ENCODE results near the gene STMN3. TPM values are rescaled to one million over a fixed set of nuclear protein-coding genes. Genes with fewer than 3 reads are reported as not detected.

The STMN3 gene
- total RNA-seq, 1 experiment from 2014 or later, result 42.7 TPM

DNA sequence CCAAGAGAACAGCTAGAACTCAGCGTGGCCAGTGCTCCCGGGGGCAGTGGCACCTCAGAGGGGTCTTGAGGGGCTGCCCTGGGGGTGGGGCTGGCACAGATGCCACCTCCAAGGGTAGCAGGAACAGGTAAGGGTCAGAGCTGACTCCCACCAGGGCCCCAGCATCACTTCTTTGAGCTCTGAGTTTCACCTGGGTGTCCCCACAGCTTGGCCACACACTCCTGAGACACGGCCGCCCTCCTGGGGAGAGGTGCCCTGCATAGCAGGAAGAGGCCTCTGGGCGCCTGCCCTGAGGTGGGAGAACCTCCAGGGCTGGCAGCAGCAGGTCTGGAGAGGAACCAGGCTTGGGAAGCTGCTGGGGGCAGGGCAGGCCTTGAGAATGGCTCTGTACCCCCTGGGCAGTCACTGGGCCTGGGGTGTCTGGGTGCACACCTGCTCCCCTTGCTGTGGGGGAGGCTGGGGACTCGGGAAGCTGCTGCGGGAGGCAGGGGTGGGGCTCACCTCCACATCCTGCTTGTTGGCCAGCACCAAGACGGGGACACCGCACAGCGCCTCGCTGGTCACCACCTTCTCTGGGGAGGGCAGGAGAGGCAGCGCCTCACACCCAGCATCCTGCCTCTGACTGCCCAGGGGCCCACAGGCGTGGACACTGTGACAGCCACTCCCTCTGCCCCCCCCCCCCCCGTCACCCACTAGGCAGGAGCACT is 48.3 kb upstream of the STMN3 start:
- Histone ChIP-seq H3K27ac (ENCODE audit: low read length) (peak overlapping the region; percentile 77), H3K9me3 (ENCODE audit: control insufficient read depth, insufficient read depth, low read depth, low read length) (no peaks in the 10 kb centered on the region), H3K4me3 (ENCODE audit: low read depth in 2 of 2, low read length in 2 of 2) (no peak overlapping the region), H3K27me3 (ENCODE audit: control insufficient read depth, insufficient read depth, low read length) (no peaks in the 10 kb centered on the region), H3K4me1 (ENCODE audit: control insufficient read depth, insufficient read depth, low read length) (peaks cover 69% of the 10 kb centered on the region), H3K36me3 (ENCODE audit: control insufficient read depth, insufficient read depth, low read length) (peaks cover 8% of the 10 kb centered on the region; the same call in 1 of the 2 replicates)
- intact Hi-C loops (cut with micrococcal nuclease; ENCODE audit: unreplicated experiment) (no loop called here), in situ Hi-C loops (cut with HindIII; ENCODE audit: low pct_unique_long_range_greater_than_20kb, low sequenced_read_pairs) (no loop called here)
- DNase-seq (ENCODE audit: low read depth, low spot score) (no peak), ATAC-seq (peak; percentile 19)
- BruUV-seq (replicated peaks), result no TSS peak
- TF ChIP-seq TCF7L2 (IDR thresholded peaks at IDR 0.05; ENCODE audit: low read depth, low read length), result no peak
- TF ChIP-seq, protein P1, sequence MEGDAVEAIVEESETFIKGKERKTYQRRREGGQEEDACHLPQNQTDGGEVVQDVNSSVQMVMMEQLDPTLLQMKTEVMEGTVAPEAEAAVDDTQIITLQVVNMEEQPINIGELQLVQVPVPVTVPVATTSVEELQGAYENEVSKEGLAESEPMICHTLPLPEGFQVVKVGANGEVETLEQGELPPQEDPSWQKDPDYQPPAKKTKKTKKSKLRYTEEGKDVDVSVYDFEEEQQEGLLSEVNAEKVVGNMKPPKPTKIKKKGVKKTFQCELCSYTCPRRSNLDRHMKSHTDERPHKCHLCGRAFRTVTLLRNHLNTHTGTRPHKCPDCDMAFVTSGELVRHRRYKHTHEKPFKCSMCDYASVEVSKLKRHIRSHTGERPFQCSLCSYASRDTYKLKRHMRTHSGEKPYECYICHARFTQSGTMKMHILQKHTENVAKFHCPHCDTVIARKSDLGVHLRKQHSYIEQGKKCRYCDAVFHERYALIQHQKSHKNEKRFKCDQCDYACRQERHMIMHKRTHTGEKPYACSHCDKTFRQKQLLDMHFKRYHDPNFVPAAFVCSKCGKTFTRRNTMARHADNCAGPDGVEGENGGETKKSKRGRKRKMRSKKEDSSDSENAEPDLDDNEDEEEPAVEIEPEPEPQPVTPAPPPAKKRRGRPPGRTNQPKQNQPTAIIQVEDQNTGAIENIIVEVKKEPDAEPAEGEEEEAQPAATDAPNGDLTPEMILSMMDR (IDR thresholded peaks at IDR 0.05), result no peak
- no peak for TF ChIP-seq POLR2AphosphoS5 (IDR thresholded peaks at IDR 0.05; ENCODE audit: low read depth, low read length)
- no peak for TF ChIP-seq REST (IDR thresholded peaks at IDR 0.05; ENCODE audit: insufficient read depth in 1 of 2, low read depth in 2 of 2, low read length in 1 of 2)
- TF ChIP-seq SIN3A (IDR thresholded peaks at IDR 0.05; ENCODE audit: borderline replicate concordance, insufficient read depth, low read depth, low read length), result no peak
- ChIA-PET CTCF (interaction anchor here (0.6 kb wide), 1 partner anchor 199 kb away, joined by 8 read pairs; no protein-coding TSS in a partner anchor), POLR2A (no interaction called here)

DNA sequence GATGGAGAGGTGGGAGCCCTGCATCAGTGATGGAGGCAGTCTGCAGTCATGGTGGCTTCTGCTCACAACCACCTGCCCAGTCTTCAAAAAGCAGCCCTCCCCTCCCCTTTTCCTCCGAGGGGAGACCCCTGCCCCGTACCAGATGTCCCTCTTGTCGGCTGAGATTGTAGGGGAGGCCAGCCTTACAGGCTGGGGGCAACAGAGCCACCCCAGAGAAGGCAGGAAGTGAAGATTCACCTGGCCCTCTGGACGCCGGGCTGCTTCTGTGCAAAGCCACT is 47.8 kb upstream of the STMN3 start:
- Histone ChIP-seq H3K27ac (ENCODE audit: low read length) (peak overlapping the region; percentile 77), H3K36me3 (ENCODE audit: control insufficient read depth, insufficient read depth, low read length) (peaks cover 4% of the 10 kb centered on the region; the same call in 1 of the 2 replicates), H3K4me1 (ENCODE audit: control insufficient read depth, insufficient read depth, low read length) (peaks cover 67% of the 10 kb centered on the region), H3K27me3 (ENCODE audit: control insufficient read depth, insufficient read depth, low read length) (no peaks in the 10 kb centered on the region), H3K9me3 (ENCODE audit: control insufficient read depth, insufficient read depth, low read depth, low read length) (no peaks in the 10 kb centered on the region), H3K4me3 (ENCODE audit: low read depth in 2 of 2, low read length in 2 of 2) (no peak overlapping the region)
- CTCF ChIA-PET, result interaction anchor here (0.6 kb wide), 1 partner anchor 199 kb away, joined by 8 read pairs; no protein-coding TSS in a partner anchor
- POLR2A ChIA-PET, result no interaction called here
- no TSS peak for BruUV-seq (replicated peaks)
- in situ Hi-C loops (cut with HindIII; ENCODE audit: low pct_unique_long_range_greater_than_20kb, low sequenced_read_pairs) (no loop called here), intact Hi-C loops (cut with micrococcal nuclease; ENCODE audit: unreplicated experiment) (no loop called here)
- ATAC-seq, result no peak
- no peak for TF ChIP-seq POLR2AphosphoS5 (IDR thresholded peaks at IDR 0.05; ENCODE audit: low read depth, low read length)
- no peak for DNase-seq (ENCODE audit: low read depth, low spot score)
